GM21825 (cell line): ENCODE results near the gene LPGAT1.
"Not testable (repeated sequence)": the region's sequence is repeated elsewhere in the genome, so short reads cannot be mapped to it uniquely, and the experiment has no call there.

ENCODE experiments used
- ATAC-seq: cut with Tn5 transposase; IDR thresholded peaks from one replicate; pipeline ENCODE4 v1.9.1; 2021; ENCODE audit warnings: mild to moderate bottlenecking, moderate library complexity; ENCODE audit not compliant: unreplicated experiment

Gene LPGAT1

DNA sequence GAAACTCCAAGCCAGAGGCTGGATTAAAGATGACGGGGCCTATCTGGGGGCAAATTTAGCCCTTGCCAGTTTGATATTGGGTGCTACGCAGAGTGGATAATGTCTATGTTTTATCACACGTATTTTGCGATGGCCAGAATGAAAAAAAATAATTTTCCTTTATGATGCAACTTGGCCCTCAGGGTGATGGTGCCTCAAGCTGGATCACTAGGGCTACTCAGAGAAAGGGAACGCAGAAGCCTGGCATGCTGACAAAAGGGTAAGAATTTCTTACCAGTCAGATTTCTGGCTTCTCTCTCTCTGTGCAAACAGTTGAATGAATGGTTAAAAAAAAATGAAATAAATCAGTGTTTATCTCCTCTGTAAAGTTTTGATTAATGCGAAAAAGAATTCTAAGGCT is 122.6 kb downstream of the LPGAT1 start:
- ATAC-seq: no peak

DNA sequence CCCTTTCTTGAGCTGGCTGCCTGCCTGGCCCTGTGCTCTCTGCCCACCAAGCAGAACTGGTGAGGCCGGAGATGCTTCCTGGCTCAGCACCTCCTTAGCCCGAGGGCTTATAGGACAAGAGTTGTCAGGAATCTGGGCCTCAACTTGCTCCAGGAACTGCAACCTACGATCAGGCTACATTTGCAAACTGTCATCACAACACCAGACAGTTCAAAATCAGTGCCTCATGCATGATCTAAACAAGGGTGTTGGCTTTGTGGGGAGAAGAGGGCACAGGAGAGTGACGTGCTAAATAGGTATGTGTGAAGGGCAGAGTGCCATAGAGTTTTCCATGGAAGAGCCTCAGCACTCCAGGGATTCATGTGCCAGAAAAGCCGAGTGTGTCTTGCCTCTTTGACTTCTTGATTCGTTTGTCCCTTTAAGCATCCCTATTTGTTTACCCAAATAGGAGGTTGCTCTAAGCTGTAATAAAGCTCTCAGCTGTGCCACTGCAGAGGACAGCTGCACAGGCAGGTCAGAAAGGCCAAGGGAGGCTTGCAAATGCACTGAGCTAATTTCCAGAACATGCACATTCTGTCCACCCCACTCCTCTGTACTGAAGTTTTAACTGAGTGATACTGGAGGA is 125.0 kb downstream of the LPGAT1 start:
- ATAC-seq: no peak

DNA sequence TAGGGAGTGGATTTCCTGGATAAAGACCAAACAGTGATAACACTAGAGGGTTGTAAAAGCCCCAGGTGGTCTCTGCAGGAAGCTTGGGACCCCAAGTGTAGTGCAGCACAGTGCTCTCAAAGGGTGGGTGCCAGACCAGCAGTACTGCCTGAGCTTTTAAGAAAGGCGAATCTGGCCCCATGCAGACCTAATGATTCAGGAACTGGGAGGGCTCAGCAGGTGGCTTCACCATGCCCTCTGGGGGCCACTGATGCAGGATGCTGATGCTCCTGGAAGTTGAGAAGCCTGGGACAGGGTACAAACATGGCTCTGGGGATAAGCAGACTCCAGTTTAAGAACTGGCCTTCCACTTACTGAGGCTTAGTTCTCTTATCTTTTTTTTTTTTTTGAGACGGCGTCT is 126.0 kb downstream of the LPGAT1 start:
- ATAC-seq: no peak

DNA sequence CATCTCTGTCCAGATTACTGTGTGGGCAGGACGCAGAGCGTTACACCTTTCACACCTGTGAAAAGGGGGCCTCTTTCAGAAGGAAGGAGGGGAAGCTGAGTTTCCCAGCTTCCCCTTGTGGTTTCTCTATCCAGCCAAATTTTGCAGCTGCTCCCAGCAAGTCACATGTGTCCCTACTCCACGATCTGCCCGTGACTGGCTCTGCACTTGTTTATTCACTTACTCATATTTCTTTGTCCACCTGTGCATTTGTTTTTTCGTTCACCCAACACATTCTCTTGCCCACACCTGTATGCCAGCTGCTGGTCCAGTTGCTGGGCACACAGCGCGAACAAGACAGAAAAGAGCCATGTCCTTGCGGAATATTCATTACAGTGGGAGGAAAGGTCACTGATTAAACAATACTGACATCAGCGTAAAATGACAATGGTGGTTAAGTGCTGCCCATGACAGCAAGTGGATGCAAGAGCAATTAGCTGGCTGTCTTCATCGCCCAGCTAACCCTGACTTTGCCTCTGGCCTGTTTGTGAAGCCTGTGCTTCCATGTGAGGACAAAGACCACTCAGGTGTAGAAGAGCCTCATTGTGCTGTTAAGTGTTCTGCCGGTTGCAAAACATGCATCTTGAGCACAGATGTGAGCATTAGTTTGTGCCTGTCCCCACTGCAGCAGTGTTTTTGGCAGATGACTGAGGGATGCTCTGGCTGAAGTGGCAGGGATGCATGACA is 126.6 kb downstream of the LPGAT1 start:
- ATAC-seq: no peak

DNA sequence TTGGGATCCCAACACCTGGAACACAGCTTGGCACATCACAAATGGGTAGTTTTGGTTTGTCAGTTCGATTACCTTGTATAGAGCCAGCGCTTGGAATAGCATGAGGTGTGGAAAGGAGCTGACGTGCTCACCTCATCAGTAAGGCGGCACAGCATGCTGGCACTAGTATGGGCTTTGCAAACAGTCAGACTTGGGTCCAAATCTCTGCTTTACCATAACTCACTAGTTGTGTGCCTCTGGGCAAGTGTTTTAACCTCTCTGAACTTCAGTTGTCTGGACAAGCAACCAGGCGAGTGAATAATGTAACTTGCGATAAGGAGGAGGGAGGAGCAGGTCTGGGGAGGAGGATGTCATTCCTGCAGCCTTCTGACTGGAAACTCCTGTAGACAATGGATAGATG is 128.8 kb downstream of the LPGAT1 start:
- ATAC-seq: no peak

DNA sequence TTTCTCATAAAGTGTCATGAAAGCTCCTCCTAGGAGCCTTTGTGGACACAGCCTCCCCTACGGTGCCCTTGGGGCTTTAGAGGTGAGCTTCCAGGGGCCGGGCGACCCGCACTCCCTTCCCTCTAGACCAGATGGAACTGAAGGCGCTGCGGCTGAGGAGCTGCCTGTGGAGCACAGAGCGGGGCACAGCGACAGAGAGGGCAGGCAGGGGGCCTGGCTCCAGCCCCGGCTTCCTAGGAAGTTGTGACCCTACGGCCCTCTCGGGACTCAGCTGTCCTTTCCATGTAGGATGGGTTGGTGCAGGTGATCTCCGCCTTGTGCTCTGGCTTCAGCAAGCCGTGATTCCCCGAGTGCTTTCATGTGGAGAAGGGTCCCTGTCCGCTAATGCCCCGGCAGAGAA is 131.5 kb downstream of the LPGAT1 start:
- ATAC-seq: no peak

DNA sequence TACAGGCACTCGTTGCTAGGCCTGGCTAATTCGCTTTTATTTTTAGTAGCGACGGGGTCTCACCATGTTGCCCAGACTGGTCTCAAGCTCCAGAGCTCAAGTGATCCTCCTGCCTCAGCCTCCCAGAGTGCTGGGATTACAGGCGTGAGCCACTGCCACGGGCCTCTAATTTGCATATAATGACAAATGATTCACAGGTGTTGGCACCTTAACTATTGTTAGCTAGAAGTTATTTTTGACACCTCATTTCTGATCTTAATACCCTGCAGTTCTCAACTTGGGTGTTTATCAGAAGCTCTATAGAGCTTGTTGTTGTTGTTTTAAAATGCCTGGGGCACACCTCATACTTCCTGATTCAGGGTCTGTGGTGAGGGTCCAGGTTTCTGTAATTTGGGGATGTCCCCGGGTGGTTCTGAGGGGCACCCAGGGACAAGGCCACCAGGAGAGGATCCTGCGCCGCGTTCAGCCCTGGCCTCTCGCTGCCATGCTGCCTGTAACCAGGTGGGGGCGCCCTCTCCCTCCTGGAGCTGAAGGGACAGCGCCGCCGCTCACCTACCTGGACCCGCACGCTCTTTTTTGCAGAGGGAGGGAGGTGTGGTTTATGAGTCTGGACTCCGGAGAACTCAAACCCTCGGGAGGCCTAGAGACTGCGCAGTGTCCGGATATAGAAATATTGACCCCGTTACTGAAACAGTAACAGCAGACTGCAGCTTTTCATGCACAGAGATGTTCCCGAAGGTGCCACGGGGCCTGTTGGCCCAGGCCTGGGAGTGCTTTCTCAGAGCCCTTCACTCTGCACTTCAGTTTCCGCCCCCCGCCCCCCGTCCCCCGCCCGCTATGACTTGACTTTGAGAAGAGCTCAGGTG is 132.2 kb downstream of the LPGAT1 start:
- ATAC-seq: peak; percentile 45

DNA sequence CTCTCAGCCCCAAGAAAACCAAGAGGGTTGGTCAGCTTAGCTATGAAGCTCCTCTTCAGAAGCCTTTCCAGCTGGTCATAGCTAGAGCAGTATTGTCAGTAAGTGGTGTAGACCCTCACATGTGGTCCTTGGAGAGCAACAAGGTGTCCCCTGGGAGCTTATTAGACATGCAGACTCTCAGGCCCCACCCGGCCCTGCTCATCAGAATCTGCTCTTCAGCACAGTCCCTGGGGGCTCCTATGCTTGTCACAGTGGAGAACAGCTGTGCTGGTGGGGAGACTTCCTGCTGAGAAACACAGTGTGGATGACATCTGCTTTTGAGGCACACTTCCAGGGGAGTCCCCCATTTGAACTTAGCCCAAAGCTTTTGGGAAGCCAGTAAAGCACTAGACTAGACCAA is 133.2 kb downstream of the LPGAT1 start:
- peak; percentile 86 for ATAC-seq

DNA sequence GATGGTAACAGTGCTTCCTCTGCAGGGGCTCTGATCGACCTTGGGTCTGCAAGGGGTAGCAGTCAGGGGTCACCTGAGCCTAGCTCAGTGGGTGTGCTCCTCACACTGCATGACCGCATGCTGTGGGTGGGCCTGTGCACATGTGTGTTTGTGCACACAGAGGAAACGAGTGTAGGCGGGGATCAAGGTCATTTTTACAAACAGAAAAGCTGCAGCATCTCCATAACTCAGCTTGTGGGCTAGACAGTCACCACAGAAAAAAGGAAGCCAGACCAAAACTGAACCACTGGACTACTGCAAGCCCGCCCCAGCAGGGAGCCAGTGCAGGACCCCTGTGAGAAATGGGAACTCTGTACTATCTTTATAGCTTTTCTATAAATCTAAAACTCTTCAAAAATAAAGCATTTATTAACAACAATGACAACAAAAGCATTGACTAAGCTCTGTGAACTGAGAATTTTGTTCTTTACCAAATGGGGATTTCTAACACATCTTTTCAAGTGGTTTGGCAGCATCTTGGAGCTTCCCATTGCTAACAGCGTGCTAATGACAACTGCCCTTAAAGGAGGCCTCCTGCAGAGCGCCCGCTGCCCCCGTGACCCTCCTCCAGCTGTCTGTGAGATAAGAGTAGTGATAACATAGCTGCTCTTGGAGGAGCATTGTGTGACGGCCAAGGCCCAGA is 135.3 kb downstream of the LPGAT1 start:
- peak; percentile 35 for ATAC-seq

DNA sequence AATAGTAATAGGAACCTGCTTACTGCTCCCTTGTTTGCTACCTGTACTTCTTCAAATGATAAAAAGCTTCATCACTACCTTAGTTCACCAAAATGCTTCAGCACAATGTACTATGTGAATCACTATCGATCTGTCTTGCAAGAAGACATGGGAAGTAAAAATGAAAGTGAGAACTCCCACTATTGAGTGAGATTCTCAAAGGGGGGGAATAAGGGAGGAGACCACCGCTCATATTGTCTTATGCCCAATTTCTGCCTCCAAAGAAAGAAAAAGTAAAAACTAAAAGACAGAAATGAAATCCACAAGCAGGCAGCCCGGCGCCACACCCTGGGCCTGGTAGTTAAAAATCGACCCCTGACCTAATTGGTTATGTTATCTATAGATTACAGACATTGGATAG is 136.7 kb downstream of the LPGAT1 start:
- not testable (repeated sequence) for ATAC-seq
